Left ventricle myocardium inferior (tissue), 1 donor: ENCODE measurements around the gene CSH2. TPM values are rescaled to one million over a fixed set of nuclear protein-coding genes. Genes with fewer than 3 reads are reported as not detected.

Experiments used
- DNase-seq: peaks from one replicate; pipeline ENCODE4 v3.0.0-alpha.2; 2020
- H3K27ac ChIP-seq: fragments of 200-600 bp; replicated peaks from 2 replicates; pipeline ENCODE4 v1.8.0; 2021
- H3K27me3 ChIP-seq: fragments of 200-600 bp; 2 replicates; pipeline ENCODE4 v1.8.0; 2021; ENCODE audit warnings: low read depth
- H3K36me3 ChIP-seq: fragments of 200-600 bp; 2 replicates; pipeline ENCODE4 v1.8.0; 2021
- H3K4me1 ChIP-seq: fragments of 200-600 bp; 2 replicates; pipeline ENCODE4 v1.8.0; 2021
- H3K4me3 ChIP-seq: fragments of 200-600 bp; 2 replicates; pipeline ENCODE4 v1.8.0; 2021; ENCODE audit warnings: mild to moderate bottlenecking, moderate library complexity
- H3K9me3 ChIP-seq: fragments of 200-600 bp; replicated peaks from 2 replicates; pipeline ENCODE4 v1.8.0; 2021
- CTCF ChIP-seq: fragments of 200-600 bp; IDR thresholded peaks from 2 replicates; pipeline ENCODE4 v1.8.0; 2021; ENCODE audit warnings: antibody characterized with exemption, mild to moderate bottlenecking, borderline replicate concordance
- intact Hi-C: fragments of 100-400 bp; cut with micrococcal nuclease; formaldehyde crosslinking; loops from one replicate; pipeline ENCODE4 v1.11.0; 2022
- total RNA-seq: library from RNA; stranded (reverse); fragmentation: NEBNext Ultra II Directional; extraction: Animal tissue kit (Norgen Biotek cat#: 25700); gene quantifications from one replicate; pipeline ENCODE4 v1.2.1, GENCODE V29; 2021
- donor health status: DM: no; HTN: yes; CAD: no; lungs with severe emphysema.

Gene CSH2
- total RNA-seq, 1 donor from 2014 or later: not detected

DNA sequence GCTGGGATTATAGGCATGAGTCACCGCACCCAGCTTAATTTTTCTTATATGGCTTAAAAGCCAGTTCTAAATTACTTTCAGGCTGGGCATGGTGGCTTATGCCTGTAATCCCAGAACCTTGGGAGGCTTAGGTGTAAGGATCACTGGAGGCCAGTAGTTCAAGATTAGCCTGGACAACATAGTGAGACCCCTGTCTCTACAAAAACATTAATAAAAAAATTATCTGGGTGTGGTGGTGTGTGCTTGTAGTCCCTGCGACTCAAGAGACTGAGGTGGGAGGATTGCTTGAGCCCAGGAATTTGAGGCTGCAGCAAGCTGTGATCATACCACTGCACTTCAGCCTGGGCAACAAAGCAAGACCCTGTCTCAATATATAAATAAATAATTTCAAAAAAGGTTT is 20.2 kb downstream of the CSH2 start:
- H3K4me3 ChIP-seq: no peak overlapping the region
- no peak overlapping the region for H3K27ac ChIP-seq
- no peak for DNase-seq
- H3K9me3 ChIP-seq: no peaks in the 10 kb centered on the region
- H3K27me3 ChIP-seq: no peaks in the 10 kb centered on the region
- intact Hi-C loops: no loop called here
- no peak for TF ChIP-seq CTCF
- no peaks in the 10 kb centered on the region for H3K36me3 ChIP-seq
- H3K4me1 ChIP-seq: peaks cover 10% of the 10 kb centered on the region

GRCh38 chr17:63850401-63850800 is 23.1 kb downstream of the CSH2 start:
- no peaks in the 10 kb centered on the region for H3K27me3 ChIP-seq
- DNase-seq: no peak
- peaks cover 11% of the 10 kb centered on the region for H3K4me1 ChIP-seq
- no peak overlapping the region for H3K27ac ChIP-seq
- no peaks in the 10 kb centered on the region for H3K36me3 ChIP-seq
- H3K9me3 ChIP-seq: no peaks in the 10 kb centered on the region
- H3K4me3 ChIP-seq: no peak overlapping the region
- no peak for TF ChIP-seq CTCF
- intact Hi-C loops: no loop called here

DNA sequence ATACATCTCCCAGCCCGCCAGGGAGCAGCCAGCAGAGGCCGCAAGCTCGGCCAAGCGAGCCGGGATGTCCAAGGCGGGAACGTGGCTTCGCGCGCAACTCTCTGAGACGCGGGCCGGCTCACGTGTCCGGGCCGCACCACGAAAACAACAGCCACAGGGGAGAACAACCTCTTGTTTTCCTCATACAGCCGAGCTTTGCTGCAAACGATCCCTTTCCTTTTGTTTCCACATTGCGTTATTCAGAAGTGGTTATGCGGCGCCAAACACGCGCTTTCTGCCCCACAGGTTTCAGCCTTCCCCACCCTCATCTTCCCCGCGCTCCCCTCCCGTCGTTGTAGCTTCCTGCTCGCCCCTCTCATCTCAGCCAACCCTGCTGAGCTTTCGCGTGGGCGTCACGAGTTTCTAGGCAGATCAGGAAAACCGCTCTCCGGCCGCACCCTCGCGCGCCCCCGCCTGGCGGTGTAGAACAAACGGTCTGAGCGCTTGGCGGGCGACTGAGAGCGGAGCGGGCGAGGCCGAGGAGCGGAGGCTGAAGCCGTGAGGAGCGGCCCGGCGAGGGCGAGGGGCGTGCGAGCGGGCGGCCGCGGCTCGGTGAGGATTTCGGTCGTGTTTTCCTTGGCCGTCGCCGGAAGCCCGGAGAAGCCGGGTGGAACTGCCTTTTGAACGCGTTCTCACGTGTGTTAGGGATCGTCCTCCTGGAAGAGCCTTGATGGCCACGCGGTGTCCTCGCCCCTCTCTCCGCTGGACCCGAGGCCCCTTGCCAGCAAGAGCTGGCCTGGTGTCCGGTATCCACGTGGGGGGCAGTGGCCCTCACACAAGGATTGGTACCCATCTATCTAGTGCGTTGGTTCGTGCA is 24.4 kb downstream of the CSH2 start:
- H3K4me3 ChIP-seq: peak overlapping the region; percentile 59
- H3K27ac ChIP-seq: peak overlapping the region; percentile 9
- H3K36me3 ChIP-seq: no peaks in the 10 kb centered on the region
- DNase-seq: peak; percentile 93
- intact Hi-C loops: no loop called here
- peak; percentile 73 for TF ChIP-seq CTCF
- peaks cover 12% of the 10 kb centered on the region for H3K4me1 ChIP-seq
- H3K27me3 ChIP-seq: no peaks in the 10 kb centered on the region
- H3K9me3 ChIP-seq: no peaks in the 10 kb centered on the region

GRCh38 chr17:63847525-63848249 is 25.8 kb downstream of the CSH2 start:
- H3K27ac ChIP-seq: no peak overlapping the region
- intact Hi-C loops: no loop called here
- H3K9me3 ChIP-seq: no peaks in the 10 kb centered on the region
- no peaks in the 10 kb centered on the region for H3K27me3 ChIP-seq
- no peak for TF ChIP-seq CTCF
- peaks cover 23% of the 10 kb centered on the region for H3K4me1 ChIP-seq
- H3K36me3 ChIP-seq: no peaks in the 10 kb centered on the region
- no peak overlapping the region for H3K4me3 ChIP-seq
- DNase-seq: no peak

DNA sequence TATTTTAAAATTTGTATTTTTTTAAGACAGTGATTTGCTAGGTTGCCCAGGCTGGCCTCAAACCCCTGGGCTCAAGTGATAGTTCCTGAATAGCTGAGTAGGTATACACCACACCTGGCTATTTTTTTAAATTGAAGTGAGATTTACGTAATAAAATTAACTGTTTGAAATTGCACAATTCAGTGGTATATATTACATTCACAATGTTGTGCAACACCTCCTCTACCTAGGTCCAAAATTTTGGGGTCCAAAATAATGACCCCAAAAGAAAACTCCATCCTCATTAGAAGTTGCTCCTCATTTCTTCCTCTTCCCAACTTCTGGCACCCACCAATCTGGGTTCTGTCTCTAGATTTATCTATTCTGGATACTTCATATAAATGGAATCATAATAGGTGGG is 28.0 kb downstream of the CSH2 start:
- Histone ChIP-seq H3K9me3 (no peaks in the 10 kb centered on the region), H3K36me3 (no peaks in the 10 kb centered on the region), H3K27ac (no peak overlapping the region), H3K4me1 (peaks cover 41% of the 10 kb centered on the region), H3K4me3 (no peak overlapping the region), H3K27me3 (no peaks in the 10 kb centered on the region)
- no peak for TF ChIP-seq CTCF
- intact Hi-C loops: no loop called here
- no peak for DNase-seq
